ENCODE results near the gene MCCC1.

The MCCC1 gene

GRCh38 chr3:183116025-183116614 lies 16.8 kb upstream of the MCCC1 start:
- TF ChIP-seq CTCF (IDR thresholded peaks at IDR 0.05): no peak

- no peak for TF ChIP-seq CTCF (IDR thresholded peaks at IDR 0.05)
These were observed 15.3 kb upstream of the MCCC1 start for GRCh38 chr3:183114384-183115178.

- no peak for TF ChIP-seq CTCF (IDR thresholded peaks at IDR 0.05)
These were observed 9.2 kb upstream of the MCCC1 start for GRCh38 chr3:183108470-183108869.

DNA sequence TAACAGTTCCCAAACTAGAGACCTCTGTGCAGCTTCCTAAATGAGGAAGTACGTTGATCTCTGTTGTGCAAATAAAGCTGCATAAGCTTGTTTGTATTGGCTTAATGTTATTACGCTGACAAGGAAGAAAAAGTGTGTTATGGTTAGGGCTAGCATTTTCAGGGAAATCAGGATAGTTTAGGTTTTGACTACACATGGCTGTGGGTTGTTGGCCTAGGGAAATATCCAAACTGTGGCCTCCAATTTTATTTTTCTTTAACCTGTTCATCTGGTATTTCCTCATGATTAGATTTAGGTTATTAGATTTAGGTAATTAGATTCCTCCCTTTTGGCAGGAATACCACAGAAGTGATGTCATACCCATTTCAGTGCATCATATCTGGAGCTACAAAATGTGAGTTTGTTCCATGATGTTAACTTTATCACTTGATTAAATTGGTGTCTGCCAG lies 8.7 kb upstream of the MCCC1 start:
- no peak for TF ChIP-seq CTCF (IDR thresholded peaks at IDR 0.05)

DNA sequence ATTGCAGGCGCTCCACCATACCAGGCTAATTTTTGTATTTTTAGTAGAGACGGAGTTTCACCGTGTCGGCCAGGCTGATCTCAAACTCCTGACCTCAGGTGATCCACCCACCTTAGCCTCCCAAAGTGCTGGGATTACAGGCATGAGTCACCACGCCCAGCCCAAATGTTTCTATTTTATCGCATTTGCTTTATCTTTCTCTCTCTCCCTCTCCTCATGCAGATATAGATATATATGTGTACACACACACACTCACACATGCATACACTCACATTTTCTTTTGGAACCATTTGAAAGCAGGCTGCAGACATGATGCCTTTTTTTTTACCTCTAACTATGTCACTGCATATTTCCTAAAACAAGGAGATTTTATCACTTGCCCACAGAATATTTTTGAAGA lies 7.3 kb upstream of the MCCC1 start:
- no peak for TF ChIP-seq CTCF (IDR thresholded peaks at IDR 0.05)

DNA sequence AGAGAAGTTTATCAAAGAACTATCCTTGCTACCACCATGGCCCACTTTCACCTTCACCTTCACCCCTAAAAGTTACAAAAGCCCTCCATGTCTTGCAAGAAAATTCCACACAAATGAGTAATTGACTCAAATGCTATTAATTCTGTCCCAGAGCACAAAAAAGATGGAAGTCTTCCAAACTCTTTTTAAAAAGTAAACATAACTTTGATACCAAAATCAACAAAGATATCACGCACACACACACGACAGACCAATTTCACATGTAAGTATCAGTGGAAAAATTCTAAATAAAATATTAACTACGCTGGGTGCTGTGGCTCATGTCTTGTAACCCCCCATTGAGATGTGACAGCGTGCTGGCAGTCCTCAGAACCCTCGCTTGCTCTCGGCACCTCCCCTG lies 1.1 kb upstream of the MCCC1 start:
- no peak for TF ChIP-seq CTCF (IDR thresholded peaks at IDR 0.05)

DNA sequence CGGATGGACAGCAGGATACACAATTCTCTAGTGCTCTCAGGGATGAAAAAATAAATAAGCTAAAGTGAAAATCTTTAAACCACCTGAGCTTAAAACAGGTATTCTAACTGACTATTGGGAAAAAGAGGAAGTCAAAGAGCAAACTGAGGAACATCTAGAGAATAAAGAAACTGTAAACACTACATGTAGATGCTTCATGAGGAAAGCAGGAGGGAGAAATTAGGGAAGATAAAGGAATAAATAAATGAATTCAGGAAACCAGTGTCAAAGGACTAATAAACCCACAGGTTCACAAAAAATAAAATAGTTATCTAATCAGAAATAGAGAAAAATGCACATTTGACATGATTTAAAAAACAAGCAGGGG lies 525 bp upstream of the MCCC1 start:
- no peak for TF ChIP-seq CTCF (IDR thresholded peaks at IDR 0.05)

Data from LNCAP (cell line).